ENCODE data around the gene DNAJA4. TPM values are rescaled to one million over a fixed set of nuclear protein-coding genes. Genes with fewer than 3 reads are reported as not detected.

DNAJA4 gene
- total and polyA plus RNA-seq, 9 of the 15 experiments (the other 6 are each of a cell fraction or from before 2014, with no cell fraction given), result 0.11 to 1.0 (median 0.16) TPM; not detected in 4

DNA sequence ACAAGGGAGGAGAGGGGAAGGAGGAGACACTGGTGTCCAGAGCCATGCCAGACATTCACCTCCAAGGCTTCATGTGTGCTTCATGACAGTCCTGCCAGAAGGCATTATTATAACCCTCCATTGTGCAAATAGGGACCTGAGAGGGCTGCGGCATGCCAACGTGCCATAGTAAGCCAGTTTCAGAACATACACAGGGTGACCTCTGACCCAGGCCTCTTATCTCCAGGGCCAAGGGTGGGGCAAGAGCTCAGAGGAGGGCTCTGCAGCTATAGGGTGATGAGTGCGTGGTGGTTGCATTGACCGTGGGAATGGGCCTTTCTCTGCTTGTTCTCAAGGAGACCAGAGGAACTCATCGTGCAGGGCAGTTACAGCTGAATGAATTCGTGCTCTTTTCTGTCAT is 20.3 kb upstream of the DNAJA4 start (continued):
- TF ChIP-seq ZNF407 (IDR thresholded peaks at IDR 0.05; ENCODE audit: low read depth) (no peak), POLR3G (IDR thresholded peaks at IDR 0.05; ENCODE audit: extremely low read depth, insufficient read length, insufficient replicate concordance) (no peak), ILF3 (IDR thresholded peaks at IDR 0.05; ENCODE audit: borderline replicate concordance) (no peak), KHSRP (IDR thresholded peaks at IDR 0.05) (no peak), HMGN3 (IDR thresholded peaks at IDR 0.05; ENCODE audit: borderline replicate concordance, extremely low read depth, insufficient read length, low read depth, low read length) (no peak), ZNF592 (IDR thresholded peaks at IDR 0.05) (peak; percentile 86), TBP (optimal IDR thresholded peaks at IDR 0.05; ENCODE audit: low read depth, low read length) (no peak), MAZ (CRISPR knock-in tag; conservative IDR thresholded peaks at IDR 0.05 in 1 of 2, IDR thresholded peaks at IDR 0.05 in 1 of 2) (peak; percentile 63 to 66; a peak in 3 of 4 replicates), FOXP1 (CRISPR knock-in tag; IDR thresholded peaks at IDR 0.05) (no peak), E2F3 (CRISPR knock-in tag; IDR thresholded peaks at IDR 0.05) (no peak), SRSF3 (IDR thresholded peaks at IDR 0.05; ENCODE audit: insufficient read depth, low read length) (no peak), RHOXF2B (CRISPR knock-in tag; conservative IDR thresholded peaks at IDR 0.05) (no peak)
- TF ChIP-seq, protein P1, sequence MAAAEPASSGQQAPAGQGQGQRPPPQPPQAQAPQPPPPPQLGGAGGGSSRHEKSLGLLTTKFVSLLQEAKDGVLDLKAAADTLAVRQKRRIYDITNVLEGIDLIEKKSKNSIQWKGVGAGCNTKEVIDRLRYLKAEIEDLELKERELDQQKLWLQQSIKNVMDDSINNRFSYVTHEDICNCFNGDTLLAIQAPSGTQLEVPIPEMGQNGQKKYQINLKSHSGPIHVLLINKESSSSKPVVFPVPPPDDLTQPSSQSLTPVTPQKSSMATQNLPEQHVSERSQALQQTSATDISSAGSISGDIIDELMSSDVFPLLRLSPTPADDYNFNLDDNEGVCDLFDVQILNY (CRISPR knock-in tag; IDR thresholded peaks at IDR 0.05), result no peak

Data from K562 (cell line).